WTC11 (cell line): ENCODE measurements around the gene HBM.
"Not testable (repeated sequence)": the region's sequence is repeated elsewhere in the genome, so short reads cannot be mapped to it uniquely, and the experiment has no call there.

Source experiments
- CREM ChIP-seq: sonication (generic); formaldehyde crosslinking; IDR thresholded peaks from 2 replicates; pipeline ENCODE4 v1.8.1; 2022; ENCODE audit warnings: mild to moderate bottlenecking, missing genetic modification reagents, moderate library complexity
- CTCF ChIP-seq: fragments of 200-600 bp; IDR thresholded peaks from 2 replicates; pipeline ENCODE4 v1.8.0; 2022; ENCODE audit warnings: antibody characterized with exemption
- E2F5 ChIP-seq: sonication (generic); formaldehyde crosslinking; IDR thresholded peaks from 2 replicates; pipeline ENCODE4 v1.8.1; 2022; ENCODE audit warnings: mild to moderate bottlenecking, moderate library complexity, missing genetic modification reagents
- ETV6 ChIP-seq: sonication (generic); formaldehyde crosslinking; IDR thresholded peaks from 2 replicates; pipeline ENCODE4 v1.8.1; 2022; ENCODE audit warnings: mild to moderate bottlenecking, missing genetic modification reagents
- FOXK1 ChIP-seq: sonication (generic); formaldehyde crosslinking; IDR thresholded peaks from 2 replicates; pipeline ENCODE4 v1.8.0; 2022; ENCODE audit warnings: mild to moderate bottlenecking, moderate library complexity, missing genetic modification reagents
- MXD4 ChIP-seq: fragments of 250-450 bp; sonication (Bioruptor Pico); IDR thresholded peaks from 2 replicates; pipeline ENCODE4 v1.8.0; 2021; ENCODE audit warnings: mild to moderate bottlenecking, moderate library complexity, borderline replicate concordance
- NR1H2 ChIP-seq: sonication (generic); formaldehyde crosslinking; IDR thresholded peaks from 2 replicates; pipeline ENCODE4 v1.9.0; 2021; ENCODE audit warnings: mild to moderate bottlenecking, moderate library complexity, missing genetic modification reagents
- NR2C2 ChIP-seq: sonication (generic); formaldehyde crosslinking; IDR thresholded peaks from 2 replicates; pipeline ENCODE4 v1.8.0; 2022; ENCODE audit warnings: mild to moderate bottlenecking, missing genetic modification reagents
- USF1 ChIP-seq: sonication (generic); formaldehyde crosslinking; IDR thresholded peaks from 2 replicates; pipeline ENCODE4 v1.8.0; 2022; ENCODE audit warnings: mild to moderate bottlenecking, missing genetic modification reagents
- ZNF423 ChIP-seq: fragments of 250-450 bp; sonication (Bioruptor Pico); IDR thresholded peaks from 2 replicates; pipeline ENCODE4 v2.1.2; 2022; ENCODE audit warnings: mild to moderate bottlenecking, moderate library complexity
- TF ChIP-seq, protein P1 (sequence below): sonication (generic); formaldehyde crosslinking; IDR thresholded peaks from 2 replicates; pipeline ENCODE4 v1.8.1; 2022; ENCODE audit warnings: missing genetic modification reagents, borderline replicate concordance
- TF ChIP-seq, protein P2 (sequence below): sonication (generic); formaldehyde crosslinking; IDR thresholded peaks from 2 replicates; pipeline ENCODE4 v1.8.1; 2023; ENCODE audit warnings: mild to moderate bottlenecking, missing genetic modification reagents, moderate library complexity

- TF ChIP-seq NR2C2 (CRISPR knock-in tag); NR1H2 (CRISPR knock-in tag); MXD4; CTCF; USF1; E2F5 (CRISPR knock-in tag); ZNF423 (CRISPR knock-in tag); ETV6 (CRISPR knock-in tag); CREM (CRISPR knock-in tag); FOXK1 (CRISPR knock-in tag): not testable (repeated sequence)
- TF ChIP-seq, protein P1, sequence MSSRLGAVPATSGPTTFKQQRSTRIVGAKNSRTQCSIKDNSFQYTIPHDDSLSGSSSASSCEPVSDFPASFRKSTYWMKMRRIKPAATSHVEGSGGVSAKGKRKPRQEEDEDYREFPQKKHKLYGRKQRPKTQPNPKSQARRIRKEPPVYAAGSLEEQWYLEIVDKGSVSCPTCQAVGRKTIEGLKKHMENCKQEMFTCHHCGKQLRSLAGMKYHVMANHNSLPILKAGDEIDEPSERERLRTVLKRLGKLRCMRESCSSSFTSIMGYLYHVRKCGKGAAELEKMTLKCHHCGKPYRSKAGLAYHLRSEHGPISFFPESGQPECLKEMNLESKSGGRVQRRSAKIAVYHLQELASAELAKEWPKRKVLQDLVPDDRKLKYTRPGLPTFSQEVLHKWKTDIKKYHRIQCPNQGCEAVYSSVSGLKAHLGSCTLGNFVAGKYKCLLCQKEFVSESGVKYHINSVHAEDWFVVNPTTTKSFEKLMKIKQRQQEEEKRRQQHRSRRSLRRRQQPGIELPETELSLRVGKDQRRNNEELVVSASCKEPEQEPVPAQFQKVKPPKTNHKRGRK (CRISPR knock-in tag): not testable (repeated sequence)
- TF ChIP-seq, protein P2, sequence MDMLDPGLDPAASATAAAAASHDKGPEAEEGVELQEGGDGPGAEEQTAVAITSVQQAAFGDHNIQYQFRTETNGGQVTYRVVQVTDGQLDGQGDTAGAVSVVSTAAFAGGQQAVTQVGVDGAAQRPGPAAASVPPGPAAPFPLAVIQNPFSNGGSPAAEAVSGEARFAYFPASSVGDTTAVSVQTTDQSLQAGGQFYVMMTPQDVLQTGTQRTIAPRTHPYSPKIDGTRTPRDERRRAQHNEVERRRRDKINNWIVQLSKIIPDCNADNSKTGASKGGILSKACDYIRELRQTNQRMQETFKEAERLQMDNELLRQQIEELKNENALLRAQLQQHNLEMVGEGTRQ (CRISPR knock-in tag): not testable (repeated sequence)
These were observed 12.1 kb upstream of the HBM start for GRCh38 chr16:153550-154216.
